Smooth muscle cell (in vitro differentiated cells): ENCODE data around the gene HAGH. TPM values are rescaled to one million over a fixed set of nuclear protein-coding genes. Genes with fewer than 3 reads are reported as not detected.

Source experiments
- DNase-seq: peaks from one replicate; lab custom pipeline; 2025; ENCODE audit not compliant: unreplicated experiment; lab: John Stamatoyannopoulos, UW
- H2AFZ ChIP-seq: fragments of 200-600 bp; sonication (generic); 2 replicates; pipeline ENCODE4 v1.6.0; 2016; ENCODE audit warnings: antibody characterized with exemption, low read depth, mild to moderate bottlenecking
- H3F3A ChIP-seq: fragments of 200-600 bp; sonication (generic); 2 replicates; pipeline ENCODE4 v1.6.0; 2017; ENCODE audit warnings: antibody characterized with exemption, low read depth
- H3K27ac ChIP-seq: fragments of 200-600 bp; sonication (generic); 2 replicates; pipeline ENCODE4 v1.5.1; 2016; ENCODE audit warnings: low read depth, mild to moderate bottlenecking
- H3K27me3 ChIP-seq: fragments of 200-600 bp; sonication (generic); 2 replicates; pipeline ENCODE4 v1.6.1; 2016; ENCODE audit warnings: low read depth, mild to moderate bottlenecking
- H3K36me3 ChIP-seq: fragments of 200-600 bp; sonication (generic); 2 replicates; pipeline ENCODE4 v1.5.1; 2016; ENCODE audit warnings: low read depth
- H3K4me1 ChIP-seq: fragments of 200-600 bp; sonication (generic); 2 replicates; pipeline ENCODE4 v1.5.1; 2016; ENCODE audit warnings: low read depth
- H3K4me2 ChIP-seq: fragments of 200-600 bp; sonication (generic); 2 replicates; pipeline ENCODE4 v1.6.0; 2016; ENCODE audit warnings: mild to moderate bottlenecking
- H3K4me3 ChIP-seq: fragments of 200-600 bp; sonication (generic); 2 replicates; pipeline ENCODE4 v1.5.1; 2016; ENCODE audit warnings: mild to moderate bottlenecking
- H3K79me2 ChIP-seq: fragments of 200-600 bp; sonication (generic); 2 replicates; pipeline ENCODE4 v1.6.0; 2016; ENCODE audit warnings: low read depth, mild to moderate bottlenecking
- H3K9ac ChIP-seq: fragments of 200-600 bp; sonication (generic); 2 replicates; pipeline ENCODE4 v1.6.0; 2016; ENCODE audit warnings: low read depth
- H3K9me3 ChIP-seq: fragments of 200-600 bp; sonication (generic); replicated peaks from 2 replicates; pipeline ENCODE4 v1.5.1; 2016; ENCODE audit warnings: low read depth
- H4K20me1 ChIP-seq: fragments of 200-600 bp; sonication (generic); 2 replicates; pipeline ENCODE4 v1.6.0; 2016; ENCODE audit warnings: low read depth
- CTCF ChIP-seq: fragments of 200-600 bp; sonication (generic); IDR thresholded peaks from 2 replicates; pipeline ENCODE4 v1.5.1; 2017; ENCODE audit warnings: borderline replicate concordance, mild to moderate bottlenecking, antibody characterized with exemption; ENCODE audit not compliant: insufficient read depth, poor library complexity, severe bottlenecking
- WGBS: methylation state at CpG from one replicate; pipeline ENCODE4 v1.1.7; 2016; ENCODE audit warnings: low lambda C conversion rate; 5-methylcytosine and 5-hydroxymethylcytosine counted together
- polyA plus RNA-seq: library from polyadenylated mRNA; unstranded; fragments of >200 nt; fragmentation: Nextera tagmentation; extraction: Ambion mirVana; gene quantifications from 2 replicates; pipeline ENCODE4 v1.2.1, GENCODE V29; 2016
- total RNA-seq: library from RNA; depleted of rRNA; stranded (reverse); fragments of >200 nt; gene quantifications from 2 replicates; pipeline ENCODE4 v1.2.3, GENCODE V29; 2014

The HAGH gene
- total and polyA plus RNA-seq, 2 experiments from 2014 or later = 20.9 to 43.0 TPM

- H3K79me2 ChIP-seq = peaks cover 45% of the 10 kb centered on the region
- H3K36me3 ChIP-seq = no peaks in the 10 kb centered on the region
- no peak for TF ChIP-seq CTCF
- H3K9ac ChIP-seq = no peak overlapping the region
- H3K9me3 ChIP-seq = no peaks in the 10 kb centered on the region
- peaks cover 4% of the 10 kb centered on the region for H3K4me1 ChIP-seq
- H4K20me1 ChIP-seq = peaks cover 56% of the 10 kb centered on the region
- H3F3A ChIP-seq = peaks cover 7% of the 10 kb centered on the region
- DNase-seq = no peak
- WGBS = 94% methylated on average over 26 of the region's 26 CpGs
- H3K27me3 ChIP-seq = no peaks in the 10 kb centered on the region
- no peak overlapping the region for H3K4me2 ChIP-seq
- H2AFZ ChIP-seq = no peak overlapping the region
- no peak overlapping the region for H3K4me3 ChIP-seq
- no peak overlapping the region for H3K27ac ChIP-seq
Measured at GRCh38 chr16:1784977-1785845, 41.4 kb downstream of the HAGH start.

- H3K27me3 ChIP-seq = no peaks in the 10 kb centered on the region
- peak within 1 kb of the TSS; percentile 92 for H3K4me3 ChIP-seq
- H3K9ac ChIP-seq = peak within 1 kb of the TSS; percentile 75
- no peaks in the 10 kb centered on the region for H3K9me3 ChIP-seq
- H3K4me2 ChIP-seq = peak within 1 kb of the TSS; percentile 99
- TF ChIP-seq CTCF = peak; percentile 12
- no peaks in the 10 kb centered on the region for H3K36me3 ChIP-seq
- peaks cover 45% of the 10 kb centered on the region for H3K79me2 ChIP-seq
- H3F3A ChIP-seq = peaks cover 7% of the 10 kb centered on the region
- WGBS = 1% methylated on average over 88 of the region's 102 CpGs
- H2AFZ ChIP-seq = peak within 1 kb of the TSS; percentile 15
- H4K20me1 ChIP-seq = peaks cover 57% of the 10 kb centered on the region
- DNase-seq = peak; percentile 93
- H3K27ac ChIP-seq = peak within 1 kb of the TSS; percentile 69
- H3K4me1 ChIP-seq = peaks cover 4% of the 10 kb centered on the region
Measured at GRCh38 chr16:1782408-1783264, 44.0 kb downstream of the HAGH start, which contains the start of the genes NUBP2 and SPSB3. Gene NUBP2 (plus strand): TSS chr16:1782960. CDS start chr16:1783021, 61 bp downstream. Gene SPSB3 (minus strand): TSS chr16:1782571. CDS start chr16:1781483, 1,088 bp downstream.

- peak overlapping the region; percentile 99 for H3K4me2 ChIP-seq
- no peaks in the 10 kb centered on the region for H3K27me3 ChIP-seq
- H3K9ac ChIP-seq = peak overlapping the region; percentile 72
- peak overlapping the region; percentile 64 for H3K27ac ChIP-seq
- peaks cover 4% of the 10 kb centered on the region for H3K4me1 ChIP-seq
- H3K9me3 ChIP-seq = no peaks in the 10 kb centered on the region
- H3F3A ChIP-seq = peaks cover 7% of the 10 kb centered on the region
- peak overlapping the region; percentile 92 for H3K4me3 ChIP-seq
- H3K36me3 ChIP-seq = no peaks in the 10 kb centered on the region
- H3K79me2 ChIP-seq = peaks cover 38% of the 10 kb centered on the region
- 1% methylated on average over 64 of the region's 70 CpGs for WGBS
- H4K20me1 ChIP-seq = peaks cover 50% of the 10 kb centered on the region
- DNase-seq = no peak
- TF ChIP-seq CTCF = no peak
- no peak overlapping the region for H2AFZ ChIP-seq
Measured at GRCh38 chr16:1781758-1782407, 44.7 kb downstream of the HAGH start.
